Cardiac fibroblast (primary cell): Measurements from ENCODE around the gene FER.
"Not testable (repeated sequence)": the region's sequence is repeated elsewhere in the genome, so short reads cannot be mapped to it uniquely, and the experiment has no call there.

Experiments used
- DNase-seq, 2 donors: peaks; one replicate each; pipeline versions ENCODE4 v3.0.0 to v3.0.0-alpha.2; 2010; ENCODE audit warnings: low read depth in 2 of 2
- H3K4me3 ChIP-seq, 2 donors: replicated peaks in 1 of 2; 1 replicate in 1 of 2; 2 replicates in 1 of 2; pipeline ENCODE4 v1.5.1; 2011; ENCODE audit warnings: low read depth in 2 of 2, low read length in 2 of 2, mild to moderate bottlenecking in 2 of 2, moderate library complexity in 1 of 2
- CTCF ChIP-seq: IDR thresholded peaks from one replicate; pipeline ENCODE4 v1.5.1; 2011; ENCODE audit warnings: low read depth, mild to moderate bottlenecking, low read length, inconsistent platforms

Gene FER

GRCh38 chr5:108818613-108819272, 71.0 kb downstream of the FER start:
- DNase-seq, result peak; percentile 46 to 72
- TF ChIP-seq CTCF, result no peak
- no peak overlapping the region for H3K4me3 ChIP-seq

GRCh38 chr5:108820983-108821382, 73.3 kb downstream of the FER start:
- no peak for DNase-seq
- TF ChIP-seq CTCF, result no peak
- no peak overlapping the region for H3K4me3 ChIP-seq

GRCh38 chr5:108822211-108822947, 74.7 kb downstream of the FER start:
- no peak overlapping the region for H3K4me3 ChIP-seq
- no peak for TF ChIP-seq CTCF
- no peak for DNase-seq

GRCh38 chr5:108827131-108827530, 79.4 kb downstream of the FER start:
- no peak overlapping the region for H3K4me3 ChIP-seq
- no peak for TF ChIP-seq CTCF
- DNase-seq, result no peak

- no peak for DNase-seq
- TF ChIP-seq CTCF, result no peak
- H3K4me3 ChIP-seq, result no peak overlapping the region
These were observed 83.1 kb downstream of the FER start for GRCh38 chr5:108830705-108831276.

GRCh38 chr5:108836492-108836891, 88.8 kb downstream of the FER start:
- H3K4me3 ChIP-seq, result no peak overlapping the region
- TF ChIP-seq CTCF, result no peak
- DNase-seq, result no peak

GRCh38 chr5:108842260-108842941, 94.7 kb downstream of the FER start:
- H3K4me3 ChIP-seq, DNase-seq: not testable (repeated sequence)

- H3K4me3 ChIP-seq, DNase-seq: not testable (repeated sequence)
These were observed 103.4 kb downstream of the FER start for GRCh38 chr5:108851129-108851528.
